Neural cell (in vitro differentiated cells): ENCODE results near the gene HS1BP3. TPM values are rescaled to one million over a fixed set of nuclear protein-coding genes. Genes with fewer than 3 reads are reported as not detected.

Source experiments
- H2AFZ ChIP-seq: fragments of 200-600, 300-800 bp; sonication (generic), shearing (Covaris generic); 2 replicates; pipeline ENCODE4 v1.6.0; 2014; ENCODE audit warnings: low read depth, mild to moderate bottlenecking, antibody characterized with exemption, low read length, moderate library complexity
- H3F3A ChIP-seq: fragments of 200-600 bp; shearing (Covaris generic); 2 replicates; pipeline ENCODE4 v1.6.1; 2016; ENCODE audit warnings: mild to moderate bottlenecking, moderate library complexity, mixed read lengths, antibody characterized with exemption, low read length; ENCODE audit not compliant: insufficient read depth, poor library complexity, severe bottlenecking
- H3K27ac ChIP-seq: fragments of 200-600, 300-800 bp; sonication (generic), shearing (Covaris generic); 2 replicates; pipeline ENCODE4 v1.5.1; 2014; ENCODE audit warnings: mild to moderate bottlenecking, low read length, moderate library complexity
- H3K27me3 ChIP-seq: fragments of 300-800, 200-600 bp; sonication (generic), shearing (Covaris generic); 2 replicates; pipeline ENCODE4 v1.6.0; 2014; ENCODE audit warnings: mild to moderate bottlenecking, low read depth, low read length, moderate library complexity; ENCODE audit not compliant: insufficient read depth
- H3K36me3 ChIP-seq: fragments of 300-800, 200-600 bp; sonication (generic), shearing (Covaris generic); 2 replicates; pipeline ENCODE4 v1.5.1; 2014; ENCODE audit warnings: mild to moderate bottlenecking, antibody characterized with exemption, low read length, moderate library complexity; ENCODE audit not compliant: insufficient read depth
- H3K4me2 ChIP-seq: fragments of 300-800, 200-600 bp; sonication (generic), shearing (Covaris generic); 2 replicates; pipeline ENCODE4 v1.6.0; 2014; ENCODE audit warnings: mild to moderate bottlenecking, low read length
- H3K4me3 ChIP-seq: fragments of 300-800, 200-600 bp; sonication (generic), shearing (Covaris generic); 2 replicates; pipeline ENCODE4 v1.5.1; 2014; ENCODE audit warnings: mild to moderate bottlenecking, low read length, moderate library complexity
- H3K79me2 ChIP-seq: fragments of 200-600 bp; shearing (Covaris generic); replicated peaks from 2 replicates; pipeline ENCODE4 v1.6.0; 2014; ENCODE audit warnings: mild to moderate bottlenecking, low read length, moderate library complexity; ENCODE audit not compliant: insufficient read depth
- H3K9ac ChIP-seq: fragments of 300-800, 200-600 bp; sonication (generic), shearing (Covaris generic); 2 replicates; pipeline ENCODE4 v1.6.1; 2016; ENCODE audit warnings: mild to moderate bottlenecking, low read length, mixed read lengths
- H3K9me2 ChIP-seq: fragments of 200-600 bp; shearing (Covaris generic); 2 replicates; pipeline ENCODE4 v1.6.1; 2016; ENCODE audit warnings: mild to moderate bottlenecking, low read length, mixed read lengths; ENCODE audit not compliant: insufficient read depth
- H3K9me3 ChIP-seq: fragments of 200-600, 300-800 bp; sonication (generic), shearing (Covaris generic); 2 replicates; pipeline ENCODE4 v1.6.1; 2016; ENCODE audit warnings: mild to moderate bottlenecking, mixed run types, low read length, moderate library complexity, mixed read lengths
- H4K20me1 ChIP-seq: fragments of 200-600 bp; shearing (Covaris generic); 2 replicates; pipeline ENCODE4 v1.6.1; 2016; ENCODE audit warnings: mild to moderate bottlenecking, mixed run types; ENCODE audit not compliant: insufficient read depth
- EP300 ChIP-seq: fragments of 450-650 bp; conservative IDR thresholded peaks from 2 replicates; pipeline ENCODE4 v1.6.1; 2014; ENCODE audit warnings: antibody characterized with exemption, mild to moderate bottlenecking, moderate library complexity; ENCODE audit not compliant: poor library complexity, severe bottlenecking
- EZH2 ChIP-seq: fragments of 200-600, 300-800 bp; shearing (Covaris generic), sonication (generic); IDR thresholded peaks from 2 replicates; pipeline ENCODE4 v1.6.1; 2014; ENCODE audit warnings: antibody characterized with exemption, low read length, borderline replicate concordance, mild to moderate bottlenecking; ENCODE audit not compliant: insufficient read depth, poor library complexity, severe bottlenecking
- MXI1 ChIP-seq: fragments of 450-650 bp; conservative IDR thresholded peaks from 2 replicates; pipeline ENCODE4 v1.6.1; 2014; ENCODE audit warnings: antibody characterized with exemption, mild to moderate bottlenecking; ENCODE audit not compliant: poor library complexity, severe bottlenecking
- POLR2AphosphoS5 ChIP-seq: IDR thresholded peaks from 2 replicates; pipeline ENCODE4 v1.6.1; 2012
- RAD21 ChIP-seq: fragments of 450-650 bp; conservative IDR thresholded peaks from 2 replicates; pipeline ENCODE4 v1.6.1; 2014; ENCODE audit warnings: antibody characterized with exemption, mild to moderate bottlenecking, moderate library complexity
- SMC3 ChIP-seq: fragments of 450-650 bp; conservative IDR thresholded peaks from 2 replicates; pipeline ENCODE4 v1.6.1; 2014; ENCODE audit warnings: antibody characterized with exemption, mild to moderate bottlenecking, moderate library complexity; ENCODE audit not compliant: poor library complexity
- TAF1 ChIP-seq: IDR thresholded peaks from 2 replicates; pipeline ENCODE4 v1.6.1; 2012; ENCODE audit warnings: low read depth
- polyA plus RNA-seq: library from polyadenylated mRNA; depleted of rRNA; stranded (reverse); fragments of >200 nt; gene quantifications from 2 replicates; pipeline ENCODE4 v1.2.3, GENCODE V29; 2014
- TF ChIP-seq, protein P1 (sequence below): IDR thresholded peaks from 2 replicates; pipeline ENCODE4 v1.6.1; 2012; ENCODE audit warnings: borderline replicate concordance
- TF ChIP-seq, protein P2 (sequence below): fragments of 450-650 bp; IDR thresholded peaks from 2 replicates; pipeline ENCODE4 v1.5.1; 2014; ENCODE audit warnings: antibody characterized with exemption, mild to moderate bottlenecking, moderate library complexity; ENCODE audit not compliant: poor library complexity, severe bottlenecking

HS1BP3 gene
- polyA plus RNA-seq, 1 donor from 2014 or later, result 8.9 TPM

DNA sequence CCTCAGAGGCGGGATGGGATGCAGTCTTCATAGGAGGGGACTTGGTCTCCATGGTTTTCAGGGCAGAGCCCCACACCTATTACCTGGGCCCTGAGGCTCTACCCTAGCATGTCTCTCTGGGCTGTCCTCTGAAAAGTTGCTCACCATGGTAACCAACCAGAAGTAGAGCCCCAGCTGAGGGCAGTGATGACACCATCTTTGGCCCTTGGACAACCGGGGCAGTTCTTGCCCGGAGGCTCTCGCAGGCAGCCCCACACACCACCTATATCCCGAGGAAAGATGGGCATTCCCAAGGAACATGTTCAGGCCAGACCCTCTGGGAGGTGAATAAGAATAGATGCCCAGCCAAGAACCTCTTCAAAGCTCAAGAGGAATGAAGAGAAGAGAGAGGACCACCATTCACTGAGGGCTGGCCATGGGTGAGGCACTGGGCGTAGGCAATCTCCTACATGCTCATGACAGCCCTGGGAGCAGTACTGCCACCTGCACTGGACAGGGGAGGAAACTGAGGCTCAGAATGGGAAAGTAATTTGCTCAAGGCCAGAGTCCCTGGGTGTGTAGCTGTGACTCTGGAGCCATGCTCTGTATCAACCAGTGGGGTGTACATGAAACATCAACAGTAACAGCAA, 72.5 kb downstream of the HS1BP3 start:
- Histone ChIP-seq H2AFZ (no peak overlapping the region), H4K20me1 (no peaks in the 10 kb centered on the region), H3K27ac (no peak overlapping the region), H3K9ac (no peak overlapping the region), H3K79me2 (no peaks in the 10 kb centered on the region), H3K9me2 (no peaks in the 10 kb centered on the region), H3K4me3 (no peak overlapping the region), H3K36me3 (no peaks in the 10 kb centered on the region), H3F3A (no peaks in the 10 kb centered on the region), H3K27me3 (no peaks in the 10 kb centered on the region), H3K9me3 (no peaks in the 10 kb centered on the region), H3K4me2 (no peak overlapping the region)
- no peak for TF ChIP-seq EZH2
- TF ChIP-seq, protein P1, sequence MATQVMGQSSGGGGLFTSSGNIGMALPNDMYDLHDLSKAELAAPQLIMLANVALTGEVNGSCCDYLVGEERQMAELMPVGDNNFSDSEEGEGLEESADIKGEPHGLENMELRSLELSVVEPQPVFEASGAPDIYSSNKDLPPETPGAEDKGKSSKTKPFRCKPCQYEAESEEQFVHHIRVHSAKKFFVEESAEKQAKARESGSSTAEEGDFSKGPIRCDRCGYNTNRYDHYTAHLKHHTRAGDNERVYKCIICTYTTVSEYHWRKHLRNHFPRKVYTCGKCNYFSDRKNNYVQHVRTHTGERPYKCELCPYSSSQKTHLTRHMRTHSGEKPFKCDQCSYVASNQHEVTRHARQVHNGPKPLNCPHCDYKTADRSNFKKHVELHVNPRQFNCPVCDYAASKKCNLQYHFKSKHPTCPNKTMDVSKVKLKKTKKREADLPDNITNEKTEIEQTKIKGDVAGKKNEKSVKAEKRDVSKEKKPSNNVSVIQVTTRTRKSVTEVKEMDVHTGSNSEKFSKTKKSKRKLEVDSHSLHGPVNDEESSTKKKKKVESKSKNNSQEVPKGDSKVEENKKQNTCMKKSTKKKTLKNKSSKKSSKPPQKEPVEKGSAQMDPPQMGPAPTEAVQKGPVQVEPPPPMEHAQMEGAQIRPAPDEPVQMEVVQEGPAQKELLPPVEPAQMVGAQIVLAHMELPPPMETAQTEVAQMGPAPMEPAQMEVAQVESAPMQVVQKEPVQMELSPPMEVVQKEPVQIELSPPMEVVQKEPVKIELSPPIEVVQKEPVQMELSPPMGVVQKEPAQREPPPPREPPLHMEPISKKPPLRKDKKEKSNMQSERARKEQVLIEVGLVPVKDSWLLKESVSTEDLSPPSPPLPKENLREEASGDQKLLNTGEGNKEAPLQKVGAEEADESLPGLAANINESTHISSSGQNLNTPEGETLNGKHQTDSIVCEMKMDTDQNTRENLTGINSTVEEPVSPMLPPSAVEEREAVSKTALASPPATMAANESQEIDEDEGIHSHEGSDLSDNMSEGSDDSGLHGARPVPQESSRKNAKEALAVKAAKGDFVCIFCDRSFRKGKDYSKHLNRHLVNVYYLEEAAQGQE, result no peak
- TF ChIP-seq EP300, result no peak
- no peak for TF ChIP-seq MXI1
- TF ChIP-seq POLR2AphosphoS5, result no peak
- TF ChIP-seq TAF1, result no peak
- TF ChIP-seq, protein P2, sequence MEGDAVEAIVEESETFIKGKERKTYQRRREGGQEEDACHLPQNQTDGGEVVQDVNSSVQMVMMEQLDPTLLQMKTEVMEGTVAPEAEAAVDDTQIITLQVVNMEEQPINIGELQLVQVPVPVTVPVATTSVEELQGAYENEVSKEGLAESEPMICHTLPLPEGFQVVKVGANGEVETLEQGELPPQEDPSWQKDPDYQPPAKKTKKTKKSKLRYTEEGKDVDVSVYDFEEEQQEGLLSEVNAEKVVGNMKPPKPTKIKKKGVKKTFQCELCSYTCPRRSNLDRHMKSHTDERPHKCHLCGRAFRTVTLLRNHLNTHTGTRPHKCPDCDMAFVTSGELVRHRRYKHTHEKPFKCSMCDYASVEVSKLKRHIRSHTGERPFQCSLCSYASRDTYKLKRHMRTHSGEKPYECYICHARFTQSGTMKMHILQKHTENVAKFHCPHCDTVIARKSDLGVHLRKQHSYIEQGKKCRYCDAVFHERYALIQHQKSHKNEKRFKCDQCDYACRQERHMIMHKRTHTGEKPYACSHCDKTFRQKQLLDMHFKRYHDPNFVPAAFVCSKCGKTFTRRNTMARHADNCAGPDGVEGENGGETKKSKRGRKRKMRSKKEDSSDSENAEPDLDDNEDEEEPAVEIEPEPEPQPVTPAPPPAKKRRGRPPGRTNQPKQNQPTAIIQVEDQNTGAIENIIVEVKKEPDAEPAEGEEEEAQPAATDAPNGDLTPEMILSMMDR, result no peak
- no peak for TF ChIP-seq SMC3
- TF ChIP-seq RAD21, result no peak

DNA sequence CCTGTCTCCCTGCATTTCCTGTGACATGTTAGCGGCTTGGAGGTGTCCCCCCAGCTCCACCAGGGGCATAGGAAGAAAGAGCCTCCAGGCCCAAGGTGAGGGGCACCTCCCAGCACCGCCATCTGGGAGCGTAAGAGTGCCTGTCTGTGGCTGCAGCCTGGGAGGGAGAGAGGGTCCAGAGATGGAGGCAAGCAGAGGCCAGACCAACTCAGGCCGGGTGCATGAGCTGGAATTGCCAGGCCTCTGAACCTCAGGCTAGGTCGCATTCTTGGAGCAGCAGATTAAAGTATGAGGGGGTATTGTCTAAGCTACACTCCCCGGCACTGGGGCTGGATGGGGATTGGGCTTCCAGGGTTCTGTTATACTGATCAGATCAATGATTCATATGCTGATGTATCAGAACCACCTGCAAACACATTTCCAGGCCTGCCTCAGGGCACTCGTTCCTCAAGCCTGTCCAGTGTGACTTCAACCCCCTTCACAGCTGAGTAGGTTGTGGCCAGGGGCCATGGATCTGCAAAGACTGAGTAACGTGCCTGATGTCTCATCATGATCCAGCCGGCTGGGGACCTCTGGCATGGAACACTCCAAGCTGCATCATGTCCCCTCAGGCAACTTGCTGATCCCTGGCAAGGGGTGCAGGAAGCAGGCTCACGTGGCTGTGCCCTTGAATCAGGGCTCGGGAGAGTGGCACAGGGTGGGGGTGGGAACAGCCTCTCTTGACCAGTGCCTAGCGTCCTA, 73.2 kb downstream of the HS1BP3 start:
- H3K9ac ChIP-seq, result no peak overlapping the region
- no peaks in the 10 kb centered on the region for H3K9me3 ChIP-seq
- H3K4me2 ChIP-seq, result no peak overlapping the region
- no peaks in the 10 kb centered on the region for H4K20me1 ChIP-seq
- H3K36me3 ChIP-seq, result no peaks in the 10 kb centered on the region
- no peak overlapping the region for H2AFZ ChIP-seq
- no peaks in the 10 kb centered on the region for H3K9me2 ChIP-seq
- no peak overlapping the region for H3K27ac ChIP-seq
- no peaks in the 10 kb centered on the region for H3F3A ChIP-seq
- H3K27me3 ChIP-seq, result no peaks in the 10 kb centered on the region
- TF ChIP-seq, protein P2, result no peak
- TF ChIP-seq RAD21, result no peak
- no peak for TF ChIP-seq MXI1
- TF ChIP-seq EZH2, result no peak
- TF ChIP-seq, protein P1, result no peak
- no peak for TF ChIP-seq SMC3
- no peak for TF ChIP-seq EP300
- TF ChIP-seq POLR2AphosphoS5, result no peak
- no peak for TF ChIP-seq TAF1
- H3K4me3 ChIP-seq, result no peak overlapping the region
- H3K79me2 ChIP-seq, result no peaks in the 10 kb centered on the region
